Hepatocyte (in vitro differentiated cells): ENCODE data around the gene RBFOX1.

ENCODE experiments used
- EZH2 ChIP-seq: fragments of 200-600 bp; sonication (generic); IDR thresholded peaks from 2 replicates; pipeline ENCODE4 v1.6.1; 2016; ENCODE audit warnings: antibody characterized with exemption, mild to moderate bottlenecking, borderline replicate concordance
- EZH2phosphoT487 ChIP-seq: fragments of 200-600 bp; sonication (generic); IDR thresholded peaks from one replicate; pipeline ENCODE4 v1.6.1; 2018; ENCODE audit warnings: antibody characterized with exemption, mild to moderate bottlenecking, low read depth, moderate library complexity; ENCODE audit not compliant: unreplicated experiment, severe bottlenecking
- TF ChIP-seq, protein P1 (sequence below): fragments of 200-600 bp; sonication (generic); IDR thresholded peaks from 2 replicates; pipeline ENCODE4 v1.5.1; 2016; ENCODE audit warnings: antibody characterized with exemption, mild to moderate bottlenecking; ENCODE audit not compliant: poor library complexity

DNA sequence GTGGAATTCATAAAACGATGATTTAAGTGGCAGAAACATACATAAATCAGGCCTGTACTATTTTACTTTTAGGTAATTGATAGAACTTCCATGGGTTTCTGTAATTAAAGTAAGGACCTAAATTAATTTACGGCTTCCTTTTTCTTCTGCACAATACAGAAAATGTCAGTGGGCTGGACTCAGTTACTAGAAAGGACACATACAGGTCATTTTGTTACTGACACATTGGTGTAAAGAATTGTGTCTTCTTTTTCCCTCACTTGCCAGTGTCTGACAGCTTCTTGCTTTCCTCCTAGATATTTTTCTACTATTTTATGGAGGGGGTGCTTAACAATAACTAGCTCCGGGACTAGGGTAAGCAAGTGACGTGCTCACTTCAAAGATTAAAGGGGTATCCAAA lies 304.8 kb downstream of the RBFOX1 start:
- TF ChIP-seq, protein P1, sequence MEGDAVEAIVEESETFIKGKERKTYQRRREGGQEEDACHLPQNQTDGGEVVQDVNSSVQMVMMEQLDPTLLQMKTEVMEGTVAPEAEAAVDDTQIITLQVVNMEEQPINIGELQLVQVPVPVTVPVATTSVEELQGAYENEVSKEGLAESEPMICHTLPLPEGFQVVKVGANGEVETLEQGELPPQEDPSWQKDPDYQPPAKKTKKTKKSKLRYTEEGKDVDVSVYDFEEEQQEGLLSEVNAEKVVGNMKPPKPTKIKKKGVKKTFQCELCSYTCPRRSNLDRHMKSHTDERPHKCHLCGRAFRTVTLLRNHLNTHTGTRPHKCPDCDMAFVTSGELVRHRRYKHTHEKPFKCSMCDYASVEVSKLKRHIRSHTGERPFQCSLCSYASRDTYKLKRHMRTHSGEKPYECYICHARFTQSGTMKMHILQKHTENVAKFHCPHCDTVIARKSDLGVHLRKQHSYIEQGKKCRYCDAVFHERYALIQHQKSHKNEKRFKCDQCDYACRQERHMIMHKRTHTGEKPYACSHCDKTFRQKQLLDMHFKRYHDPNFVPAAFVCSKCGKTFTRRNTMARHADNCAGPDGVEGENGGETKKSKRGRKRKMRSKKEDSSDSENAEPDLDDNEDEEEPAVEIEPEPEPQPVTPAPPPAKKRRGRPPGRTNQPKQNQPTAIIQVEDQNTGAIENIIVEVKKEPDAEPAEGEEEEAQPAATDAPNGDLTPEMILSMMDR: no peak
- TF ChIP-seq EZH2 (no peak), EZH2phosphoT487 (no peak)
